Duodenal mucosa (tissue), 2 donors: ENCODE data around the gene NFATC2.

Experiments
- H3K27ac ChIP-seq: one replicate; pipeline ENCODE4 v1.7.0; 2013; ENCODE audit warnings: low read depth, low read length
- H3K27me3 ChIP-seq, 2 donors: one replicate each; pipeline ENCODE4 v1.7.0; 2013; ENCODE audit warnings: low read length in 2 of 2, control low read depth in 1 of 2; ENCODE audit not compliant: insufficient read depth in 2 of 2, control insufficient read depth in 1 of 2
- H3K36me3 ChIP-seq, 2 donors: one replicate each; pipeline ENCODE4 v1.7.0; 2013; ENCODE audit warnings: low read length in 2 of 2, control low read depth in 1 of 2; ENCODE audit not compliant: insufficient read depth in 2 of 2, control insufficient read depth in 1 of 2
- H3K4me1 ChIP-seq, 2 donors: one replicate each; pipeline ENCODE4 v1.7.0; 2013; ENCODE audit warnings: low read length in 2 of 2, control low read depth in 1 of 2; ENCODE audit not compliant: insufficient read depth in 2 of 2, control insufficient read depth in 1 of 2
- H3K4me3 ChIP-seq, 2 donors: one replicate each; pipeline ENCODE4 v1.7.0; 2013; ENCODE audit warnings: low read length in 2 of 2, low read depth in 1 of 2
- H3K9ac ChIP-seq, 2 donors: one replicate each; pipeline ENCODE4 v1.7.0; 2013; ENCODE audit warnings: low read length in 2 of 2, low read depth in 1 of 2
- H3K9me3 ChIP-seq, 2 donors: one replicate each; pipeline ENCODE4 v1.7.0; 2013; ENCODE audit warnings: low read length in 2 of 2, control low read depth in 1 of 2; ENCODE audit not compliant: control insufficient read depth in 1 of 2

NFATC2 gene

DNA sequence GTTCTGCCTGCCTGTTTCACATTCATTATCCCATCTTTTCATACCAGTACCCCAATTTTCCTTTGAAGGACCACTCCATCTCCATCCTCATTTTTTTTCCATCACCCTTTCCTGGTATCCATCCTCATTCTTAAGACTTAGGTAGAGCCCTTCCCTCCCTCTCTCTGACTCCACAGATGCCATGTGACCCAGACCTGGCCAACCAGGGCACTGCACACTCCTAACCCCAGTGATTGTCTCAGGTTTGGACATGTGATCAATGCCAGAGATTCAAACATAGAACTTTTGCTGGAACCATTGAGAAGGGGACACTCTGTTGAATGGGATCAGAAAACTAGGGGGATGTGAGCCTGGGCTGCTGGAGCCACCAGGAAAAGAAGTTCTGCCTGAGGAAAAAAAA, 39.1 kb upstream of the NFATC2 start:
- Histone ChIP-seq H3K36me3 (no peaks in the 10 kb centered on the region), H3K27me3 (no peaks in the 10 kb centered on the region), H3K9me3 (no peaks in the 10 kb centered on the region), H3K4me1 (no peaks in the 10 kb centered on the region), H3K9ac (no peak overlapping the region), H3K4me3 (no peak overlapping the region), H3K27ac (no peak overlapping the region)

DNA sequence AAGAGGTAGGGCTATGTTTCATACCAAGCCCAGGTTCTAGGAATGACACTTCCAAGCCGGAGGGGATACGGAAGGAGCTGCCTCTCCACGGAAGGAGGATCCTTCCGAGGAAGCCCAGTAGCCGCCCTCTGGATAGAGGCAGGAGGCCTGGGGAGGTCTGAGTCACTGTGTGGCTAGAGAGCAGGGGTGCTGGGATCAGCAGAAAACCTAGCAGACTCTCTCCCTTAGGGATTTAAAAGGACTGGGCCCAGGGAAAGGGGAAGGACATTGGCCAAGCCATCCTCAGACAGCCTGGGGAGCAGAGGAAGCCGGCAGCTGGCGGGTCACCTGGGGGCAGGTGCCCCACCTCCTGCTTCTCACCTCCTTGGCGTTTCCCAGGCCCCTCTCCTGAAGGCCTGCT, 36.6 kb upstream of the NFATC2 start:
- no peaks in the 10 kb centered on the region for H3K27me3 ChIP-seq
- no peaks in the 10 kb centered on the region for H3K36me3 ChIP-seq
- H3K9ac ChIP-seq = no peak overlapping the region
- H3K4me3 ChIP-seq = no peak overlapping the region
- no peak overlapping the region for H3K27ac ChIP-seq
- no peaks in the 10 kb centered on the region for H3K9me3 ChIP-seq
- no peaks in the 10 kb centered on the region for H3K4me1 ChIP-seq

DNA sequence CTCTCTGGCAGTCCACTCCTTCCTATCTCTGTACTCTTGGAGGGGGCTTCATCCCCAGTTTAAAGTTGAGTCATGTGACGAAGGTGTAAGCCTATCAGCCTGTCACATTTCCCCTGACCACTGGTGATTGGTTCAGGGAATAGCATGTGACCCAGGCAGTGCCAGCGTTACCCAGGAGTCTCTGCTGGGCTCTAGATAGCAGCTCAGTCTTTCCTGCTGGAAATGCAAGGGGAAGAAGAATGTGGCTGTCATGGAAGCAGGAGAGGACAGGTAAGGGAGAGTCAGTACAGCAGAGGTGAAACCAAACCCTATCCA, 35.6 kb upstream of the NFATC2 start:
- H3K9me3 ChIP-seq = no peaks in the 10 kb centered on the region
- H3K27ac ChIP-seq = no peak overlapping the region
- H3K9ac ChIP-seq = no peak overlapping the region
- no peaks in the 10 kb centered on the region for H3K4me1 ChIP-seq
- H3K27me3 ChIP-seq = no peaks in the 10 kb centered on the region
- H3K4me3 ChIP-seq = no peak overlapping the region
- no peaks in the 10 kb centered on the region for H3K36me3 ChIP-seq

DNA sequence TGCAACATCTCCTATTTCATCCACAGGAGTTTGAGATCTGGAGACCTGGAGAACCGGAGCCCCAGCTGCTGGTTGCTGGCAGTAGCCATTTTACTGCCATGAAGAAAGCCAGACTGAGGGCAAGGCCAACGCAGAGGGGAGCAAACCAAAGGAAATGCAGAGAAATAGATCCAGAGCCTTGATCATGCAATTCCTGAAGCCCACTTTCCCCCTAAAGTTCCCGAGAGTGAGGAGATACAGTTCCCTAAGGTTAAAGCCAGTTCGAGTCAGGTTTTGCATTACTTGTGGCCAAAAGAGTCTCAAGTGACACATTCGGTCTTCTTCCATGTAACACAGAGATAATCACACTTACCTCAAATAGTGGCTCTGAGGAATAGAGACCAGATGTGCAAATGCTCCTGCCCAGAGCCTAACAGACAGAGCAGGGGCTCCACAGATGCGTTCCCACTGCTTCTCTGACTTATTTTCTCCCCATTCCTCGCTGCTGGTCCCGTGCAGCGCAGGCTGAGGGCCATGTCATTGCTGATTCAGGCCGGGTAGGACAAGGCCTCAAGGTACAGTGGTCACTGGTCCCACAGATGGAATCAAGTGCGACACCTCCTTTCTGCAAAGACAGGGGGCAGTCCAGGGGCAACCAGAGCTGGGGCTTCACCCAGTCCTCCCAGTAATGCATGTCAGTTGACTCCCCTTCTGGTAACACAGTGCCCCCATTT, 35.1 kb upstream of the NFATC2 start:
- Histone ChIP-seq H3K9me3 (no peaks in the 10 kb centered on the region), H3K27ac (no peak overlapping the region), H3K27me3 (no peaks in the 10 kb centered on the region), H3K4me3 (no peak overlapping the region), H3K36me3 (no peaks in the 10 kb centered on the region), H3K9ac (no peak overlapping the region), H3K4me1 (no peaks in the 10 kb centered on the region)

DNA sequence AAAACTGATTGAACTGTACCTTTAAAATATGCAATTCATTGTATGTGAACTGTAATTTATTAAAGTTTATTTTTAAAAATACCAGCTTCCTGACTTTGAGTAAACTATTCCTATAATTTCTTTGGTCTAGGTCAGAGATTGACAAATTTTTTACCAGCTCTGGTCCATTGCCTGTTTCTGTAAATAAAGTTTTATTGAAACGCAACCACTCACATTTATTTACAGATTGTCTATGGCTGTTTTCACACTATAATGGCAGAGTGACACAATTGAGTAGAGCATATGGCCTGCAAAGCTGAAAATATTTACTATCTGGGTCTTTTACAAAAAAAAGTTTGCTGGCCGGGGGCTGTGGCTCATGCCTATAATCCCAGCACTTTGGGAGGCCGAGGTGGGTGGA, 33.0 kb upstream of the NFATC2 start:
- Histone ChIP-seq H3K27me3 (no peaks in the 10 kb centered on the region), H3K9ac (no peak overlapping the region), H3K36me3 (no peaks in the 10 kb centered on the region), H3K4me3 (no peak overlapping the region), H3K9me3 (no peaks in the 10 kb centered on the region), H3K4me1 (no peaks in the 10 kb centered on the region), H3K27ac (no peak overlapping the region)

DNA sequence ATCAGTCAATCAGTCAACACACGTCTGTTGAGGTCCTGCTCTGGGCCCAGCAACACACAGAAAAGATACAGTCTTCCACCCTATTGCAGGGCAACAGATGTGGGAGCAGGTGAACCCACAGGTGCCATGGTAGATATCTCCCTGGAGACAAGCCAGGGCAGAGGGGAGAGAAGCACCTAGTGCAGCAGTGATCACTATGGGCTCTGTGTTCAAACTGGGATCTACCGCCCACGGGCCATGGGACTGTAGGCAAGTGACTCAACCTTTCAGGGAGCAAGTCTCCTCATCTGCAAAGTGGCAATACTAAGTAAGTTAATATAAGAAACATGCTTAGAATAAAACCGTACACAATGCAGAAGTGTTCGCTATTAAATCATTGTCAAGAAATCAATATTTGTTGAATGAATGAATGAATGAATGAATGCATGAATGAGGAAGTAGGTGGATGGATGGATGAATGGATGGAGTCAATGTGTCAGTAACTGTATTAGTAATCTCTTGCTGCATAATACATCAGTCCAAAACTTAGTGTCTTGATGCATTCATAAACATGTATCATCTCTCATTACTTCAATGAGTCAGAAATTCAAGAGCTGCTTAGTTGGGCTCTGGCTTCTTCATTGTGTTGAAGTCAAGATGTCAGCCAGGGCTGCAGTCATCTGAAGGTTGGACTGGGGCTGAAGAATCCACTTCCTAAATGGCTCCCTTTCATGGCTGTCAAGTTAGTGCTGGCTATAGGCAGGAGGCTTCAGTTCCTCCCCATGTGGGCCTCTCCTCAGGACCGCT, 31.9 kb upstream of the NFATC2 start:
- Histone ChIP-seq H3K36me3 (no peaks in the 10 kb centered on the region), H3K9me3 (no peaks in the 10 kb centered on the region), H3K27me3 (peaks cover 0 to 3% of the 10 kb centered on the region in 2 donors)

DNA sequence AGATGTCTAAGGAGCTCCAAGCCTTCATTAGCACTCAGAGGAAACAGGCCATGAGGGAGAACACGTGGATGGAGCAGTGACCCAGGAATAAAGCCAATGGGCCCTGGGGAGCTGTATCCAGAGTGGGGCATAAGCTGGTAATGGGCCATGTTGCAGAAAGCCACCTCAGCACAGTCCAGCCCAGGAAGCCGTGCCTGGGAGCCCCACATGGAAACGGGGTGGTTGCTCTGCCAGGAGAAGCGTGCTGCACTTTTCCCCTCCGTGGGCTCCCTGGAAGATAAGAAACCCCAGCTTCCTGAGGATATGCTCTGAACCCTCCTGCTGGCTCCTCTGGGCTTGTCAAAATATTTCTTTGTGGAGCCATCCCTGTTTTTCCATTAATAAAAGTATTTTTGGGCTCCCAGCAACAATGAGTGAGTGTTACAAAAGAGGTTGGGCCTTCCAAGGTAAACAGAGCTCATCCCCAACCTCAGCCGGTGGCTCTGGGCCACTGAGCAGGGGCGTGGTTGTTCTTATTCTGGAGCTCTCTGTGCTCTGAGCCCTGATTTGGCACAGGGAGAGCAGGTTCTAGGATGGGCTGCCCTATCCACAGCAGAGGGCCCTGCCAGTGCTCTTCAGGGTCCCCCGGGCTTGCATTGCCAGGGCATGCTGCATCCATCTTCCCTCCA, 31.2 kb upstream of the NFATC2 start:
- no peaks in the 10 kb centered on the region for H3K9me3 ChIP-seq
- H3K4me1 ChIP-seq = no peaks in the 10 kb centered on the region
- peaks cover 0 to 3% of the 10 kb centered on the region in 2 donors for H3K27me3 ChIP-seq
- H3K36me3 ChIP-seq = no peaks in the 10 kb centered on the region
- no peak overlapping the region for H3K4me3 ChIP-seq
- no peak overlapping the region for H3K27ac ChIP-seq
- no peak overlapping the region for H3K9ac ChIP-seq

More for the DNA sequence above, 31.9 kb upstream of the NFATC2 start:
- Histone ChIP-seq H3K27ac (no peak overlapping the region), H3K4me3 (no peak overlapping the region), H3K9ac (no peak overlapping the region), H3K4me1 (no peaks in the 10 kb centered on the region)

DNA sequence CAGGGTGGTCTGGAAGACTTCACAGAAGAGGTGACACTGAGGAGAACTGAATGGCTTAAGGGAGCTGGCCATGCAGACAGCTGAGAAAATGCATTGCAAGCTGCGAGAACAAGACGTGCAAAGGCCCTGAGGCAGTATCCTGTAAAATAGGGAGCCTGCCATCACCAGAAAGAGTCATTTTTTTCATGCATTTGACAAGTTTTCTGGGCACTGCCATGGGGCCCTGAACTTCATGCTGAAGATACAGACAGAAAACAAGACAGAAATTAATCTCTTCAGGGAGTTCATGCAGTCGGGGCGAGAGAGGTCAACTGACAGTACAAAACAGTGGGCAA, 28.9 kb upstream of the NFATC2 start:
- H3K9ac ChIP-seq = no peak overlapping the region
- H3K36me3 ChIP-seq = no peaks in the 10 kb centered on the region
- H3K4me1 ChIP-seq = no peaks in the 10 kb centered on the region
- H3K27me3 ChIP-seq = peaks cover 0 to 5% of the 10 kb centered on the region in 2 donors
- no peak overlapping the region for H3K27ac ChIP-seq
- no peaks in the 10 kb centered on the region for H3K9me3 ChIP-seq
- H3K4me3 ChIP-seq = no peak overlapping the region

DNA sequence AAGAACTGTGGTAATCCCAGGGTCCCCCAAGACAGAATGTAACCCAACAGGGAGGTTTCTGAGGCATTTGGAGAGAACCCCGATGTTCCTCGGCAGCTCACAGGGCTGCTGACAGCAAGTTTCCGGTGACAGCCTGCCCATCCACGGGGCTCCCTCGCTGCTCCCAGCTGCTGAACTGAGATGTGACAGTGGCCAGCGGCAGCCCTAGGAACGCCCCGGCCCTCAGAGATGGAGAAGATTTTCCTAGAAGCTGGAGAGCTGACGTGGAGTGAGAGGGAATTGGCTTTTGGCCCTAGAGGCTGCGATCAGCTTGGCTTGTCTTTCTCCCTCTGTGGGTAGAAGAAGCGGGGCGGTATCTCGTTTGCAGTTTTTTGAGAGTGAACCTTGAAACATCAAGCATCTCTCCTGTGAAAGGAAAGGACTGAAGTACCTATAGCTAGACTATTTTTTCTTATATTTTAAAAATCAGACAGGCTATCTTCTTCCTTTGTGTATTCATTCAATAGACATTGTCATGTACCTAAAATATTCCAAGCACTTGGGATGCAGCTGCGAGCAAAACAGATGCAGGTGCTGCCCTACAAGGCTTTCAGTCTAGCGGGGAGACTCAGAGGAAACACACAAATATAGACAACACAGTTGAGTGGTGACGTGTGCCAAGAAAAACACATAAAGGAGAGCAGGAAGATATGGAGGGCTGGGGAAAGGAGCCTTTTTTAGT, 28.4 kb upstream of the NFATC2 start:
- Histone ChIP-seq H3K27ac (no peak overlapping the region), H3K4me3 (no peak overlapping the region), H3K27me3 (peaks cover 0 to 7% of the 10 kb centered on the region in 2 donors), H3K36me3 (no peaks in the 10 kb centered on the region), H3K9me3 (no peaks in the 10 kb centered on the region), H3K4me1 (peaks cover 2 to 3% of the 10 kb centered on the region in 2 donors), H3K9ac (no peak overlapping the region)
